HG02759 (cell line): ENCODE results near the gene CYSTM1.

Experiments
- ATAC-seq: cut with Tn5 transposase; IDR thresholded peaks from one replicate; pipeline ENCODE4 v1.9.1; 2021; ENCODE audit warnings: mild to moderate bottlenecking, moderate library complexity; ENCODE audit not compliant: unreplicated experiment

Gene CYSTM1

DNA sequence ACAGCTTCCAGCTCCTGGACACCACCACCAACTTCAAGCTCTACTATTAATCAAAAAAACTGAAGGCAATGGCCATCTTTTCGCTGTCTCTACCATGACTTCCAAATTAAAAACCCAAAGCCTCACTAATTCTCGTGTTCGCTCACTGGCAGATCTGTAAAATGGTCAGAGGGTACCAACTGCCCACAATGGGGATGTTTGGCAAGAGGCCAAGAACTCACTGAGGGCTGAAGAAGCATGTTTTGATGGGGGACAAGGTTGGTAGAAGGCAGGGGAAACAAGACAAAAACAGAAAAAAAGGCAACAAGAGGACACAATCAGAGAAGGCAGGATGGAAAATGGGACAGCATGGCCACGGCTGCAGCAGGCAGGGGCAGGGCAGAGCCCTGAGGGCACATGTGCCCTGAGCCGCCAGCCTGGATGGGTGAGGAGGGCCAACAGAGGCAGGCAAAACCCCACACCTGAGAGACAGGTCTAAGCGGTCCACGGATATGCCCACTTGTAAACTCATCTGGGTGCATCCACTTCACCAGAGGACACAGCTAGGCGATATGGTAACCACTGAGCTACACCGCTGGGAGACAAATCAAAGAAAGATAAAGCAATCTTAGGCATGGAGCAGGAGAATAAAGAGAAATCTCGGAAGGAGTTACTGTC lies 77.6 kb downstream of the CYSTM1 start:
- no peak for ATAC-seq

- ATAC-seq: no peak
These were observed 79.0 kb downstream of the CYSTM1 start for GRCh38 chr5:140253985-140254384.

GRCh38 chr5:140255460-140256157 lies 80.6 kb downstream of the CYSTM1 start:
- no peak for ATAC-seq

DNA sequence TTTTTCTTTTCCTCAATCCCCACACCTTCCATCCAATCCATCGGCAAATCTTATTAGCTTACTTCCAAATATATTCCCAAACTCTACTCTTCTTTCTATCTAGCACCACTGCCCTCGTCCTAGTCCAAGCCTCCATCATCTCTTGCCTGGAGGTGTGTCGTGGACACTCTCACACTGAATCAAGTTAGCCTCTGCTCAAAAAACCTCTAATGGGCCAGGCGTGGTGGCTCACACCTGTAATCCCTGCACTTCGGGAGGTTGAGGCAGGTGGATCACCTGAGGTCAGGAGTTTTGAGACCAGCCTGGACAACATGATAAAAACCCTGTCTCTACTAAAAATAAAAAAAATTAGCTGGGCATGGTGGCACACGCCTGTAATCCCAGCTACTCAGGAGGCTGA lies 81.7 kb downstream of the CYSTM1 start:
- ATAC-seq: no peak

DNA sequence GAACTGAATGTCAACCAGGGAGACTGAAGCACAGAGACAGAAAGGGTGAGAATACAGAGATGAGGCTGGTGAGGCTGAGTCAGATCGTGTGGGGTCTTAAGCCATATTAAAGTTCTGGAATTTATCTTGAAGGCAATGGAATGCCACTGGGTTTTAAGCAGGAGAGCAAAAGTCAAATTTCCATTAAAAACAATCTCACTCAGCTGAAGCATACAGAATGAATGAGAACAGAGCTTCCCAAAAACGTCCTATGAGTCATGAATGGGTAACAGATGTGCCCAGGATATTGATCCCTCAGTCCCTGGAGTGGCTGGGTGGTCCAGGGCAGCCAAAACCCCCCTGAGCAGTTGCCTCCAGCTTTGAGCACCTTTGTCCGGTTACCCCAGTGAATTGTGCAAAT lies 83.0 kb downstream of the CYSTM1 start:
- ATAC-seq: no peak

GRCh38 chr5:140258873-140259272 lies 83.9 kb downstream of the CYSTM1 start:
- no peak for ATAC-seq

- no peak for ATAC-seq
These were observed 84.5 kb downstream of the CYSTM1 start for GRCh38 chr5:140259500-140259899.

- ATAC-seq: no peak
These were observed 85.2 kb downstream of the CYSTM1 start for GRCh38 chr5:140260089-140260656.

DNA sequence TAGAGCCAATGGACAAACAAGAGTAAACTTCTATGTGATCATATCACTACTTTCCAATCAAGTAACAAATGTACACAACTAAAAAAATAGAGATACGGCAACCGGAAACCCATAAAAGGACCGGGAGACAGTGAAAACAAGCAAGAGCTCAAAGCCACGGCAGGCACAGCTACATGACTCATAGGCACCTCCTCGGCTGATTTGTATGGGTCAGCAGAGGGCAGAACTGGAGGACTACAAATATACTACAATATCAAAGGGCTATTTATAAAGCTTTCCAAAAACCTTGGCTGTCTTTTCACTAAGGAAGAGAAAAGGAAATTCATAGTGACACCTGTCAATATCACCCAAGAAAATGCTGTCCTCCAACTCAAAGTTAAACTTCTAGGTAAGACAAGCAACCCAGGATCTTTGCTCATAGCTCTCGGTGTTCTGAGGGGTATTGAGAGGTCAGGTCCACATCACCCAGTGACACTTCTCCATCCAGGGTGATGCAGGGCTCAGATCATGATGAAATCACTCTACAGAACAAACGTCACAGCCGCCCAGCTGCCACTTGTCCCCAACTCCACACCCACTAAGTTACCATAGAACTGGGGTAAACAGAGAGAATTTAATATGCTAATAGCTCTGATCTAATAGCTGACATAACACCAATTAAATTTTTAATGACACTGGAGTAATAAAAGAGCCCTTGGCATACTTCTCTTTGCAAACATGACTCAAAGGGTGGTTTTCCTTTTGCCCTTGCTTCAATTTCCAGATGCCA lies 86.6 kb downstream of the CYSTM1 start:
- no peak for ATAC-seq

DNA sequence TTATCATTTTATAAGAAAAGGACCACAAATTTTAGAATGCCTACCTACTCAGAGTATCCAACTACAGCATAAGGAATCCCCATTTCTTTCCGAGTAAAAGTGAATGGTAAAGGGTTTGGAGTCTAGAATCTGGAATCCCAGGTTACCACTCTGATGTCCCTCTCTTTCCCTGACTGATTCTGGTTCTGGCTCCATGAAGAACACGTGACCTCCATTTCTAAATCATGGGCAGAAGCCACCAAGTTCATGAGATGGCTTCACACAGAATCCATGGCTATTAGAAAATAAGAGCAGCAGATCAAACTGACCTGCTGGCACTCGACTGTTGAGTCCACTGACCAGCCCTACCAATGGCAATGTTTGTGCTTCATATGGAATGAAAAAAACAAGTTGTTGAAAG lies 87.2 kb downstream of the CYSTM1 start:
- ATAC-seq: no peak

- no peak for ATAC-seq
These were observed 87.9 kb downstream of the CYSTM1 start for GRCh38 chr5:140262839-140263238.

- ATAC-seq: no peak
These were observed 90.9 kb downstream of the CYSTM1 start for GRCh38 chr5:140265845-140266244.

- ATAC-seq: no peak
These were observed 91.6 kb downstream of the CYSTM1 start for GRCh38 chr5:140266471-140267200.

DNA sequence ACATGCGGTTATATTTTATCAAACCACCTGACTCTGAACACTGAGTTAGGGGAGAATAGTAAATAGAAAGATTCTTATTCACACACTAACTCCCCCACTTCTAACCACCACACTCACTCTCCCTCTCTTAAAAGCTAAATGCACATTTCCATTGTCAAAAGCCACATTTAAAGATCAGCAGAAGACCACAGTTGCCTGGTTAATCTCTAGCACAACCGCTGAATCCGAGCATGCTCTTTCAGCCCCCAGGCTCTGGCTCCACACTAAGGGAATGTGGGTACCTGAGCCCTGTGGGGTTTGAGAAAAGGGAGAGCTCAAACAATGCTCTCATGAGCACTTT lies 92.2 kb downstream of the CYSTM1 start:
- no peak for ATAC-seq

DNA sequence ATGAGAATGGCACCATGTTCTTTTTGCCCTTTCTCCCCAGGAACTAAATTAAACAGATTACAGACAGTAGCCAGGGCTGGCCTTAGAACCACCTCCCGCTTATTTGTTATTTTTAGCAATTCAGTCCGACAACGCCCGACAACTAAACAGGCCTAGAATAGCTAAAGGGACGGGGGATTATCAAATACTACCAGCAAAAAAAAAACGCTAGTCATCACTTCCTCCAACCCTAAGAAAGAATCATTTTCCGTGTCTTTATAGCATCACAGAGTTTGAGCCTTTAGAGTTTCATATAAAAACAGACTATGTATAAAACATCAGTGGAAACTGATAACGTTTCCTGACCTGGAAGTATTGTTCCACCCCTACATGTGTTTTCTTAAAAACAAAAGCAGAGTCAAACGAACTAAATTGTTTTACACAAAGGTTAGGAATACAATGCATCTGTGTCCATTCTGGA lies 92.6 kb downstream of the CYSTM1 start:
- no peak for ATAC-seq

DNA sequence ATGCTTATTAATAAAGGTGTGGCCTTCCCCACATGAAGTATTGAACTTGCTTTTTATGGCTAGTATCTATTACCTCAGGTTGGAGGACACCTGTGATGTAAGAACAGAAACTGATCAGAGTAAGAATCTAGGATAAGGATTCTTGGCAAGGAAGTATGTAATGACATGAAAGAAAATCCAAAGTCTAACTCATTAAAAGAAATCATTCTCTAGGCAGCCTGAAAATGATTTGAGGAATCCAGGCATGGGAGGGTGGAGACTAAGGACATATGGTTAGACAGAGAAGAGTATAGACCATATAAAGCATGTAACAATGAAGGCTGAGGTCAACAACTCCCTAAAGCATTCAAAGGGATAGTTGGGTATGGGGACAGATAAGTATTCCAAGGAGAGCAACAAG lies 95.0 kb downstream of the CYSTM1 start:
- ATAC-seq: no peak

DNA sequence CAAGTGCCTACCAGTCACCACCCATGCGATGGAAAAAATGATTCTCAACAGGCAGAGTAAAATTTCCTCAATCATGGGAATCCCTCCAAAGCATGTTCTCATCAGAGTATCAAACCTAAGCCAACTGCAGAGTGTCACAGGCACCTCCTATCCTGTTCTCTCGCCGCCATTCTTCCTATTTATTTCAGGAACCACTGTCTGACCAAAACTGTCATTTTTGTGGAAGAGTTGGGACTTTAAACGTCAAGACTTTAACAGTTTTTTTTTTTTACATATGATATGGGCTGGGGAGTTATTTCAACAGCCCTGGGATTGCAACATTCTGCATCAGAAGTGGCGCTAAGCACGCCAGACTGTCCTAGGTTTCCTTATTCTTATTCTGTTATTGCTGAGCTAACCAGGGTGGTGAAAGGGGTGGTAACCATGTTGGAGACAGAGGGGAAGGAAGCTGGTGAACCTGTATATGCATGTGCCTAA lies 98.5 kb downstream of the CYSTM1 start:
- ATAC-seq: no peak

DNA sequence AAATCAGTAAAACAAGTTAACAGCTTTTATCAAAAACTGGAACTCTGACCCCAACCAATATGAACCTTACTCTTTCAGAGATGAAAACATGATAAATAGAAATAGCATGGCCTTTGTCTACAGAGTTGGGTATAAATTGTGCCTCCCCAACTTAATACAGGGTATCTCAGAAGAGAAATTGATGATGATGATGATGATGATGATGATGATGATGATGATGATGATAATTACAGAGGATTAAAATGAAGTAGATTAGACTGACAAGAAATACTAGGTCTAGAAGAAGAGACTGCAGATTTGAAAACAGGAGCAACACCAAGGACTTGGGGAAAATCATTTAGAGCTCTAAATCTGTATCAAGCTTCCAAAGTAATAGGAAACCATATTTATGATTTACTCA lies 100.8 kb downstream of the CYSTM1 start:
- no peak for ATAC-seq

GRCh38 chr5:140282266-140282665 lies 107.3 kb downstream of the CYSTM1 start:
- no peak for ATAC-seq

GRCh38 chr5:140284013-140284412 lies 109.0 kb downstream of the CYSTM1 start:
- no peak for ATAC-seq

DNA sequence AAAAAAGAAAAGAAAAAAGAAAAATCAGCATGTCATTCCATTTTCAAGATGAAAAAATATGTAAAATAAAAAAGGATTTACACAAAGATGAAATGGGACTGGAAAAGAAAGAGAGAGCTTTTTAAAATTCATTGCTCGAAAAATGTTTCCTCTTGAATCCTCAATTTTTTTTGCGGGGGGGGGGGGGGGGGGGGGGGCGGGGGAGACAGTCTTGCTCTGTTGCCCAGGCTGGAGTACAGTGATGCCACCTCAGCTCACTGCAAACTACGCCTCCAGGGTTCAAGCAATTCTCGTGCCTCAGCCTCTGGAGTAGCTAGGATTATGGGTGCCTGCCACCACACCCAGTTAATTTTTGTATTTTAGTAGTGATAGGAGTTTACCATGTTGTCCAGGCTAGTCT lies 111.4 kb downstream of the CYSTM1 start:
- no peak for ATAC-seq
